Lower leg skin (tissue), 3 donors: Measurements from ENCODE around the gene F7.

Experiments used
- POLR2A ChIP-seq, 2 donors: fragments of 450-650 bp; IDR thresholded peaks; one replicate each; pipeline ENCODE4 v1.6.1; 2016 to 2017; ENCODE audit warnings: antibody characterized with exemption in 2 of 2, mild to moderate bottlenecking in 1 of 2, moderate library complexity in 1 of 2
- TF ChIP-seq, protein P1 (sequence below), 3 donors: fragments of 450-650 bp; IDR thresholded peaks; one replicate each; pipeline ENCODE4 v1.5.1; 2016; ENCODE audit warnings: antibody characterized with exemption in 3 of 3, mild to moderate bottlenecking in 3 of 3, moderate library complexity in 2 of 3

DNA sequence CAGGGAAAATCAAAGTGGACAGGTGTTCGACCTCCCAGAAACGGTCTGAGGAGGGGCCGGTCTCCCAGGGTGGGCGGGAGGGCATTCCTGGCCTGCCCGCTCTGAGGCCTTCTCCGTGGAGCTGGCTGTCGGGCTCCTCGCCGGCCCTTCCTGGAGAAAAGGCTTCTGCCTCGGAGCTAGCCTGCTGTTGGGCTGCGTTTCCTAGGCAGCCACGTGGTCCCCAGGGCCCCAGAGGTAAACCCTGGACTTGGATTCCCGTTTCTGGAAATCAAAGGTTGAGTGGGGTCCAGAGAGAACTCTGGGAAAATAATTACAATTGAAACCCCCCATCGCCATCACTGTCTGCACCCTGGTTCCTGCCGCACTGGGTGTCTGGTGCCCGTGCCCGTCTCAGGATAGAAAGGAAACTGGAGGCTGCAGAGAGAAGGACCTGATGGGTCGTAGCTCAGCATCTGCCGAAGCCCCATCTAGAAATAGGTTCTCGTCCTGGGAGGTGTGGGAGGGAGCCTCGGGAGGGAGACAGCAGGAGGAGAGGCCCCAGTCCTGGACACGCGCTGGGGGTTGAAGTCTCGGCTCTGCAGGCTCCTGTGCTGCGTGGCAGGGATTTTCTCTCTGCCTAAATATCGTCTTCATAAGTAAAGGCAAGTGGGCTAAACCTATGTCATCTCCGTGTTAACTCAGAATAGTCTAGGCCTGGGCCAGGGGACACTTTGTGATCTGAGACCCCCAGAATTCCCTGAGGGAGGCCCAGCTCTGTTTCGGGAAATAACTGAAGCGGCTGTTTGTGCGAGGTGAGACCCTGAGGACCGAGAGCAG lies 45.2 kb downstream of the F7 start:
- TF ChIP-seq, protein P1, sequence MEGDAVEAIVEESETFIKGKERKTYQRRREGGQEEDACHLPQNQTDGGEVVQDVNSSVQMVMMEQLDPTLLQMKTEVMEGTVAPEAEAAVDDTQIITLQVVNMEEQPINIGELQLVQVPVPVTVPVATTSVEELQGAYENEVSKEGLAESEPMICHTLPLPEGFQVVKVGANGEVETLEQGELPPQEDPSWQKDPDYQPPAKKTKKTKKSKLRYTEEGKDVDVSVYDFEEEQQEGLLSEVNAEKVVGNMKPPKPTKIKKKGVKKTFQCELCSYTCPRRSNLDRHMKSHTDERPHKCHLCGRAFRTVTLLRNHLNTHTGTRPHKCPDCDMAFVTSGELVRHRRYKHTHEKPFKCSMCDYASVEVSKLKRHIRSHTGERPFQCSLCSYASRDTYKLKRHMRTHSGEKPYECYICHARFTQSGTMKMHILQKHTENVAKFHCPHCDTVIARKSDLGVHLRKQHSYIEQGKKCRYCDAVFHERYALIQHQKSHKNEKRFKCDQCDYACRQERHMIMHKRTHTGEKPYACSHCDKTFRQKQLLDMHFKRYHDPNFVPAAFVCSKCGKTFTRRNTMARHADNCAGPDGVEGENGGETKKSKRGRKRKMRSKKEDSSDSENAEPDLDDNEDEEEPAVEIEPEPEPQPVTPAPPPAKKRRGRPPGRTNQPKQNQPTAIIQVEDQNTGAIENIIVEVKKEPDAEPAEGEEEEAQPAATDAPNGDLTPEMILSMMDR (IDR thresholded peaks at IDR 0.05), result no peak
- no peak for TF ChIP-seq POLR2A (IDR thresholded peaks at IDR 0.05)
